HG03025 (cell line): ENCODE measurements around the gene MAGI2.

Source experiments
- ATAC-seq: cut with Tn5 transposase; IDR thresholded peaks from one replicate; pipeline ENCODE4 v1.9.1; 2021; ENCODE audit warnings: mild to moderate bottlenecking, moderate library complexity; ENCODE audit not compliant: unreplicated experiment, low FRiP score

Gene MAGI2

DNA sequence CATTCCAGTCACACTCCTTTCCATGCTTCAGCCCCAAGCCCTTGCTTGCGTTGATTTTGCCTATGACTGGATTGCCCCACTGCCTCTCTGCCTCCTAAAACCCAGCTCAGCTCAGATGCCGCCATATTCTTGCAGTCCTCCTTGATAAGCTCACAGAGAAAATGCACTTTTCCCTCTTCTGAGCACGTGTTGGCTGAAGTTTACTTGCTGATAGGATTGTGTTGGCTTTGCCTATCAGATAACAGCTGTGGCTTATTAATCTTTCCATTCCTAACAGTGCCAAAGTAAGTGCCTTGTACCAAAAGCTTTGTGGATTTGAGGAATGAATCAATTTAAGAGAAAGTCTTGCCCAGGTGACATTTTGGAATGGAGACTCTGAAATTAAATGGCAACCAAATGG is 1405.7 kb downstream of the MAGI2 start:
- ATAC-seq = no peak

DNA sequence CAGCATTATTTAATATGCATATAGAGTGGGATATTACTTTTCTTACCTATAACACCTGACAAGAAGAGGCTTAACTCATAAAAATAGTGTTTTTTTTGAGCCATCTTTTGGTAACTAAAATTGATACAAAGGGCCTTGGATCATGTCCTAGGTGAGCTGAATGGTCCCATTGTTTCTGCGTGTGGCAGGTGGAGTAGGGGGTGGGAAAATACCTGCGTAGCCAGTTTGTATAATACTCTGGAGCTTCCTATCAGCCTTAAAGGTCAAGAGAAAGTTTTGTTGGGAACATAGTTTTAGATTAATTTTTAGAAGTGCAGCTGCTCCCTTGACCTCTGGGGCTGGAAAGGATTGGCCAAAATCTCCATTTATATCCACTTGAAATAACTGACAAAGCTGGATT is 1410.3 kb downstream of the MAGI2 start:
- no peak for ATAC-seq

DNA sequence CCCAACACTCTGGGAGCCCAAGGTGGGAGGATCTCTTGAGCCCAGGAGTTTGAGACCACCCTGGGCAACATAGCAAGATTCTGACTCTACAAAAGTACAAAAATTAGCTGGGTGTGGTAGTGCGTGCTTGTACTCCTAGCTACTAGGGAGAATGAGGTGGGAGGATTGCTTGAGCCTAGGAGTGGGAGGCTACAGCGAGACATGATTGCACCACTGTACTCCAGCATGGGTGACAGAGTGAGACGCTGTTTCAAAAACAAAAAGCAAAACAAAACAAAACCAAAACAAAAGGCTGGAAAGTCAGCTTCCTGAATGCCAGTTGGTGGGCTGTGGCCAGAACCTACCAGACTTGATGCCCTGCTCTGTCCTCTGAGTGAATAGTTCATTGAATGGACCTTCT is 1412.0 kb downstream of the MAGI2 start:
- no peak for ATAC-seq

DNA sequence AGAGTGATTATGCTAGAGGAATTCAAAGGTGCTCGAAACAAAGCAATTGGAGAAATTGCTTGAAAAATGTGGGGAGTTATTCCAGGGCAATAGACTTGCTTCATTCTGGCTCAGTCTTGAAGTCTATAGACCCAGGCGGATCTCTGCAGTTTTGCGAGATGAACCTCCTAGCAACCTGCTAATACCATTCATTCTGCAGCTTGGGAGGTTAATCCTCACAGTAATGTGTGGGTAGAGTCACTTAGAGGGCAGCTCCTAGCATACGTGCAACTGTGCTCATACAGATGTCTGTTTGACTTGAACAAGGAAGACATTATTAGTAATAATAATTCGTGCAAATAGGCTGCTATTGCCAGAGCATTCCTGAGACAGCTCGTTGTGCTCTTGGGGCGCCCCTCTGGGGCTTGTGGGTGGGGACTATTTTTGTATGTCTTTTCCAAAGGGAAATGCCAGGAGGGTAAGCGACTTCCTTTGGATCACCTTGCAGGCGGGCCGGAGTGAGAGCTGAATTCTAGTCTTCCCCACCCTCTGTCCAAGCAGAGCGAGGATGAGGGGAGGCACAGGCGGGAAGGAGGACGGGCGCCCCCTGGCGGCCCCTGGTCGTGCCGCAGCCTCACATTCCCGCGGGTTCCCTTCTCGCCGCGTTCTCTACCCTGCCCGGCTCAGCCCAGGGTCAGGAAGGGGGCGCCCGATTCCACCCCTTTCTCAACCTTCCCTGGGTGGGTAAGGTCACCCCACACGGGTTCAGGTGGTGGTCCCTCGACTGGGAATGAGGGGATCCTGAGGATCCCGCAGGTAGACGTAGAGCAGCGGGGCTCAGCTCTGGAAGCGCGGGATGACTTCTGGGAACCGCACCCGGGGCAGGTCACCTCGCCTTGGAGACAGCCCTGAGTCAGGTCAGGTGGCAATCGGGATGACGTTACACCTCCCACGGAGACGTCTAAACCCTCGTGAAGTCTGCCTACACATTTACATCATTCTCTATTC is 1413.4 kb downstream of the MAGI2 start:
- ATAC-seq = peak; percentile 90

DNA sequence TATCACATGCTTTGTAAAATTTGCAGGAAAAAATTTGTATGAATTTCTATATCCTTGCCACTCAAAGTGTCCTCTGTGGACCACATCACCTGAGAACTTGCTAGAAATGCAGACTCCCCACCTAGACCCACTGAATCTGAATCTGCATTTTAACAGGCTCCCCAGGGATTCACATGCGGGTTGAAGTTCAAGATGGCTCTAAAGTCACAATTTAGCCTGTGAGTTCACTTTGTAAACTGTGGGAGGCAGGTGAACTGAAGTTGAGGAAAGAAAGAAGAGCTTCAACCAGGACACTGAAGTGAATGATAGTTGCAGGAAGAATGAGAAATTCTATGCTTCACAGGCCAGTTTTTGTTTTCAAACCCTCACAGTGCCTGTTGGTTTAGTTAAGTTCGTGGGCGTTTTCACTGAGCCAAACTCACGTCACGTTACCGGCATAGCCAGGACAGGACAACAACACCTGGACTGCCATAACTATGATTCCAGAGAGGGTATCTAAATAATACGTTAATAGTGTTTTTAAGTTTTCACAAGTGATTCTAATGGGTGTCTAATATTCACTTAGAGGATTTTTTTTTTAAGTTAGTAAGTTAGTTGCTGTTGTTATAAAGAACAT is 1414.9 kb downstream of the MAGI2 start:
- no peak for ATAC-seq

DNA sequence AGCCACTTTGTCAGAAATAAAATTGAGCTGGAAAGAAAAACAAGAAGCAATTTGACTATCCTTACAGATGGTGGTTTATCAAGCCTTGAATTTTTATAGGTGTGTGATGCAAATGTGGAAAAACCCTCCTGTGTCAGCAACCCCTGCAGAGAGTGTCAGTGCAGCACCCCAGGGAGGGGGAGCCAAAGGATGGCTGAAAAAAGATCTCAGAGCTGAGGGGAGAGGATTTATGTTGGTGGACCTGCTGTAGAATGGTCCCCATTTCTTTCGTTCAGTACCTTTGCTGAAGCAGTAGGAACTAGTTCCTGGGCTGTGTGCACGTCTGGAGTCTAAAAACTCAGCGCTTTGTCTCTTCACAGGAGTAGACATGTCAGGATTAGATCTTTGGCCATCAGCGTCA is 1415.9 kb downstream of the MAGI2 start:
- no peak for ATAC-seq

DNA sequence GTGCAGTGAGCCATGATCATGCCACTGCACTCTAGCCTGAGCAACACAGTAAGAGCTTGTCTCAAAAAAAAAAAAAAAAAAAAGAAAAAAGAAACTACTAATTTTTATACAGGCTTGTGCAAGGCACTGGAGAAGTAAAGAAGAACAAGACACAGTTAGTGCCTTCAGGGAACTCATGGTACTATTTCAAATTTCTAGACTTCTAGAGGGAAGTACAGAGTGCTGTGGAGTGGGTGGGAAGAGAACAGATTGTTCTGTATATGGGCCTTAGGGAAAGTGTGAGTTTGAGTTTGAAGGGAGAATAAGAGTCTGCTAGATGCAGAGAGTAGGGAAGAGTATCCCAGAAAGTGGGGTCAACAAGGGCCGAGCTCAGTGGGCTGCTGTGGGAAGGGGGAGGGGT is 1420.1 kb downstream of the MAGI2 start:
- no peak for ATAC-seq

DNA sequence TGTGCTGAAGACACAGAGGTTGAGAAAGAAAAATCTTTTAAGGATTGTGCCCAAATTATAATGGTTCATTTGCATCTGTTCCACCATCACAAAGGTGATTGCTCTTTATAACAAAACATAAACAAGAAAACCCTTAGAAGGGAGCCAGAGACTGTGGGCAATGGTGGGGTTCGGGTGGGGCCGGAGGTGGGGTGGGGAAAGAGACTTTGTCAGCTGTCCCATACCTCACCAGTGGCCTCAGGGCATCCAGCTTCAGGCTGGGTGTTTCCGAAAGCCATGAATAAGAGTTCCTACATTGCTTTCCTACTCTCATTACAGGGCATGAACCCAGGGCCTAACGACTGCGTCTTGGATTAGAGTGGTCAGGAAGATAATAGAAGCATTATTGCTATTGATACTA is 1427.0 kb downstream of the MAGI2 start:
- no peak for ATAC-seq

DNA sequence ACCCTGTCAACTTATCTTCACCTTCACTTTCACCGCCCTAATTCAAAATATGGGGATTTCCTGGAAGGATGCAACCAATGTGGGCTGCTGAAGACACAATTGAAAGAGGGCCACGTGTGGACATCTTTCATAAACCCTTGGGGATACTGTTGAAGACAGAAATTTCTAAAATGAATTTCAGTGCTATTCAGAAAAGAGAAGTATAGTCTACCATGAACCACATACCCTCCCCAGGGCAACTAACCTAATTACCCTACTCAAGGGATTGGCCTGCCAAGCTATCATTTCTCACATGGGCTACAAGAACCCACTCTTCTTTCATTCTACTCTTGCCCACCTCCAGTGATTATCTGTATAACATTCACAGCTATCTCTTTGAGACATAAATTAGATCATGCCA is 1428.9 kb downstream of the MAGI2 start:
- ATAC-seq = no peak

DNA sequence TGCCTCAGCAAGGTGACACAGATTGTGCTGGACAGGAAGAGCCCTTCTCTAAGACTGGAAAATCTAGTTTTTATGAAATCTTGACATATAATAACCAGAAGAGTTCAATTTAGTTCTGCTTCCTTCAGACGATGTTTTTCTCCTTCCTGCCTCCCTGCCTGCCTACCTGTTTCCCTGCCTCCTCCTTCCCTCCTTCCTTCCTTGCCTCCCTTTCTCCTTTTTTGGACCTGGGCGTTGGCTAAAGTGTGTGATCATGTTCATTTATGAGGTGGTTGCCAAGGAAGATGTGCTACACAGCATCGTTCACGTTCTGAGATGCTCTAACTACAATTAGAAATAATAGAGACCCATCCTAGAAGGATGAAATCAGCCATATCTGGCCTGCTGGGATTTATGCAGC is 1430.3 kb downstream of the MAGI2 start:
- no peak for ATAC-seq

DNA sequence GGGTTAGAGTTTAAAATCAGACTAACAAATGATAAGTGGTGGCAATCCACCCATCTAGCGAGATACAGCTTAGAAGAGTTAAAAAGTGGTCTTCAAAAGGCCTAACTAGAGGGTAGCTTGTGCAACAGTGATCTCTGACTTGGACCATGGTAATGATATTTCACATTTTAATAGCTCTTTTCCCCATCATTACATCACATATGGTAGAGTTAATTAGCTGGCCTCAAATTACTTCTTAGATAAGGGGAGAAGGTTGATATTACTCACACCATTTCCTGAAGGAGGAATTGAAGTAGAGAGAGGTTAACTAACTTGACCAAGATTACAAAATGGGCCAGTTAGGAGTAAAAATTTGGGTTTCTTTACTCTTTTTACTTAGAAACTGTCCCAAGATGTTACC is 1431.3 kb downstream of the MAGI2 start:
- ATAC-seq = no peak

DNA sequence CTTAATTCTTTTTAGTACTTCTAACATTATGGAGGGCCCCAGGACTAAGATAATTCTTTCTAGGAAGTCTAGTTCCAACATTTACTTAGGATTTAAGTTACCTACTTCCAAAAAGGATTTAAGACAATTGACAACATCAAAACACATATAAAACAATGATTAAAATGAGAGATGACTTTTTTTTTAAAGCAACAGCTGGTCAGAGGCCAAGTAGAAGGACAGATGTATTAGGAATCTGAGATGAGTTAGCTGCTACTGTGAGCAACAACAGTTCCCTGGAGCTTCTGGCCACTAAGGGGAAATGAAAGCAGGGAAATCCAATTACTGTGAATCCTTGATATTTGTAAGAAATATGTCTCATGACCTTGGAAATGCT is 1432.6 kb downstream of the MAGI2 start:
- no peak for ATAC-seq

DNA sequence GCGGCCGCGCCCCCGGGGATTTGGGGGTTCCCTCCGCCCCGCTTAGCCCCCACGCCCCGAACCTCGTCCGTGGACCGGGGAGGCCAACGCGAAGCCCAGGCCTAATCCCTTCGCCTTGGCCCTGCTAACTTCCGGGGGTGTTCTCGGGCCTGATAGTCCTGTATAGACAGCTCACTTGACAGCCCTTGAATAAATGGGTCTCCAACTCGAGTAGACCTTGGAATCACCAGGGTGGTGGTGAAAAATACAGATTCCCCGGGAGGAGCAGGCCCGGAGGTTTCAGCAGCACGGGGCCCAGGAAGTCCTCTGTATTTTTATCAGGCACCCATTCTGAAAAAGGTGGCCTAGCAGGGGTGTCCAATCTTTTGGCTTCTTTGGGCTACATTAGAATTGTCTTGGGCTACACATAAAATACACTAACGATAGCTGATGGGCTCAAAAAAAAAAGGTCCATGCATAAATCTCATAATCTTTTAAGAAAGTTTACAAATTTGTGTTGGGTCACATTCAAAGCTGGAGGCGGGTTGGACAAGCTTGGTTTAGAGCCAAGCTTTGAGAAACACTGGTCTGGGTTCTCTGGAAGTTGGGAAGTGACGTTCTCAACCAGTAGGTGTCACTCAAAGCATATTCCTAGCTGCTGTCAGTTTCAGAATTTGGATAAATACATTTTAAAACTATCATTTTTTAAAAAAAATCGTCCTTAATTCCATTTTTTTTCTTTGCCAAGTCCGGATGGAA is 1433.2 kb downstream of the MAGI2 start:
- ATAC-seq = peak; percentile 38

DNA sequence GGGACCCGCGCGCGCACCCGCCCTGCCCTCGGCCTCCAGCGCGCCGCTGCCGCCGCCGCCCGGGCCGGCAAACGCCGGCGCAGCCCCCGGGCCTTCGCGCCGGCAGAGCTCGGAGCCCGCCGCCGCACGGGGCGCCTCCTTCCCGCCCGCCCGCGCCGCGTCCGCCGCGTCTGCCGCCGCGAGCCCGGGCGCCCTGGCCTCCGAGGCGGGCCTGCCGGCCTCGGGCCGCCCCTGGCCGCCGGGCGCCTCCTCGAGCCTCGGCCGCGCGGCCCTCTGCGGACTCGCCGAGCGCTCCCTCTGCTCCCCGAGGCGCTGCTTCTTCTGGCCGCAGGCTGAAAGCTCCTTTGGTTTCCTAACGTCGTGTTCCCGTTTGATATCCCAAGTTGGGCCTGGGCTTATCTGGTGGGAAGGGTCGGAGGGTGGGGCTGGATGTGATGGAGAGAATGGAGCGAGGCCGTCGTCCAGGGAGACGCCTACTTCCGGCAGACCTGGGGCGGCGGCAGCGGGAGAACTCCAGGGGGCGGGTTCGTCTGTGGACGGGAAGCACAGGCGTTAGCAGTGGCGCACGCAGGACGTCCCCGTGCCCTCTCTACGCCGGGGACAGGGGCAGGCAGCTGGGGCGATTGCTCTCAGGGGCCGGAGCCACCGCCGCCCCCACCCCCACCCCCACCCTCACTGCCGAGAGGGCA is 1433.9 kb downstream of the MAGI2 start:
- peak; percentile 85 for ATAC-seq

DNA sequence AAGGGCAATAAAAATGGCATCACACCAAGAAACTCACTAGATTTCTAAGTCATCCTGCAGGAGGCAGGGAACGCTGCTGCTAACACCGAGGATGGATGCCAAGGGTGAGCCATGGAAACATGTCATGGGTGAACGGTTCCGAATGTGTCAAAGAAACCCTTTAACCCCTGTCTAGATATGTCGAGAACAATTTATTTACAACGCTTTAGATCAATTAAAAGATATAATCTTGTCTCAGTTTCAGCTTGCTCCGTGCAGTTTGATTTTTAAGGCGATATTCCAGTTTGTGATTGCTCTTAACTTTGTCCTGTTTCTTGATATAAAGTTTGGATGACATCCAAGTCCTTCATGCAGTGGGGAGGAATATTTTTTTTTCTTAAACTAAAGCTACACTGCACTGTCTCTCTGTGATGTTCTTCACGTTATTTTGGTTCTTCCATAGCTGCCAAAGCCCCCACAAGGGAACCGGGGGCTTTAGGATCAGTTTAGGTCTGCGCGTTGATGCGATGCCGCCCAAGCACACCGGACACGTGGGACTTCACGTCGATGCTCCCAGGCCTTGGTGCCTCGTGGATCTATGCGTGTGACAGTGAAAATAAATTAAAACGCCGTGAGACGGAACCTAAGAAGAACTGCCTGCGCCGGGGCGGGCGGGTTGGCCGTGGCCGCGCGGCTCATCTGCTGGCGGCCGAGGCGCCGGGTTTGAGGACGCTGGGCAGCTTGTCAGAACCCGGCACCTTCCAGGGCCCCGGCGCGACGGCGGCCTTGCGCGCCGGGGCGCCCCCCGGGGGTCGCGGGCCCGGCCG is 1434.6 kb downstream of the MAGI2 start:
- ATAC-seq = no peak

DNA sequence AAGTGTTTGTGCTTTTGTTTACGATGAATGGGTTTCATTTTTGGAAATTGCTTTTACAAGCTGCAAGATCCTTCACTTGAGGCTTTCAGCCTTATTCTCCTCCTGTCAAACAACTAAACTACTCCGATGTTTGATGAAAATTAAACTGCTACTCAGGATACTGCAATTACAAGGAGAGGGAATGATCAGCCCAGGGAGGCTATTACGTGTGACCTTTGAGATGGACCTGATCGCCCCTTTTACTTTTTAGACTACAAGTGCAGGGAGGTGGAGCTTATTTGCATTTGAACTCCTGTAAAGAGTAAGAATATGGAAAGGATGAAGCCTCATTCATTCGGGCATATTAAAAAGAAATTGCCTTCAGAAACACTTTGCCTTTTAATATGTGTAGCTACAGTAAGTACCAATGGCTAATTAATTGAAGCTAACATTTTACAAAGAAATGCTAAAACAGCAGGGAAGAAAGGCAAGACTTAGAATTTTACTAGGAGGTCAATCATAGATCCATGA is 1435.8 kb downstream of the MAGI2 start:
- no peak for ATAC-seq

DNA sequence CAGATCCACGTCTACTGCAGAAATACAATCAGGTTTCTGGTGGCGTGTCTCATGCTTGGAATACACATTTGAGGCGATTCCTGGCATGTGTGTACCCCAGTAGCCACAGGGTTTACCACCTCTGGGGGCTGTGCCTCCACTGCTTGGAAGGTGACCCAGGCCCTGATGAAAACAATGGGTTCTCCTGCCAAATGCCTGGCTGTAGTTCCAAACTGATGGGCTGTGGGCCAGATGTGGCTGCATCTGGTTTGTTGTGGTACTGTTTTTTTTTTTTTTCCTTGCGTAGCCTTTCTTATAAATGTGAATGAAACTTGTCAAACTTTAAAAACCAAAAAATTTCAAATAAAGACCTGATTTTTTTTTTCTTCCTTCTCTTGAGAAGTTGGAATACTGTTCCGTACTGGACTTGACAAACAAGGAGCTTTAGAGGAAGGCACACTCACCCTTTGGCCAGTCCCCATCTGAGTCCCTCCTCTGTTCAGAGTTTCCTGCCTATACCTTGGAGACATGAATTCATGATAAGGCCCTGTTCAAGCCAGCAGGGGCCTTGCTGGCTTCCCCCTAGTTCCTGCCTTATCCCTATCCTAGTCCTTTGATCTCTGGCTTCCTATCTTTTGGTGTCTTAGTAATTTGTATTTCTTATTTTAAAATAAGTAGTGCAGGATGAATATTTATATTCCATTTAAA is 1437.8 kb downstream of the MAGI2 start:
- no peak for ATAC-seq

DNA sequence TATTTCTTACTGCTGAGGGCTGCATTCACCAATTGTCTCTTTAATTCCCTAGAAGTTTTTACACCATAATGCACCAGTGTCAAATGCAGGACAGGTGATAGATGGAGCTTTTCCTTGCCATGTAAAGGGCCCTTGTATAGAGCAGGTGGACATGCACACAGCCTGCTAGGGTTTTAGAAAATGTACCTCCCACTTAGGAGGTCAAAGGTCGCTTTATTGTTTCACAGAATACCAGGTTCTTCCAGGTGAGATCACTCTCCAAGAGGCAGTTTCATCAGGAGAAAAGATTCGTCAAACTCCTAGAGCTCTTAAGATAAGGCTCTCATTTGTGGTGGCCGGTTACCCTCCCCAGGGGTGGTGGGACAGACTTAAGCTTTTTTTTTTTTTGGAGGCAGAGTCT is 1439.1 kb downstream of the MAGI2 start:
- no peak for ATAC-seq

DNA sequence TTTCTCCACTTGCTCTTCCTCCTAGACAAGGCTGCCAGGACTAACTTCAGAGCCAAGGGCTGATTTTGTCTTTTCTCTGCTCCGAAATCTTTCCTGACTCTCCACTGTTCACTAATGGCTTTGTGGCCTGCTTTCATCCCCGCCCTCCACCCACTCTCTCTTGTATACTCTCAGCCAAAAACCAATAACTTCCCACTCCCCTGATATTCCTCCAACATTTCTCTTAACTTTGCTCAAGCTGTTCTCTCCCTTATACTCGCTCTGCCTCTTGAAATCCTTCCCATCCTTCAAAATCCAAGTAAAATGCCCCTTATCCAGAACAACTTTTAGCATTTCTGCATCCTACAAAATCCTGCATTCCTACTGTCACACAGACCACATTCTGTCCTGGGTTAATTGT is 1440.1 kb downstream of the MAGI2 start:
- ATAC-seq = no peak
